PFSK-1 (cell line): ENCODE results near the gene THOC1.

Source experiments
- FOXP2 ChIP-seq: optimal IDR thresholded peaks from 2 replicates; pipeline ENCODE3; 2011; ENCODE audit warnings: borderline replicate concordance, control low read depth, inconsistent platforms; ENCODE audit not compliant: insufficient read depth; ENCODE audit errors: extremely low read length, extremely low read depth
- POLR2AphosphoS5 ChIP-seq: IDR thresholded peaks from 2 replicates; pipeline ENCODE4 v1.6.1; 2012; ENCODE audit warnings: low read depth, mild to moderate bottlenecking, control low read depth, low read length, moderate library complexity
- REST ChIP-seq, 2 experiments: IDR thresholded peaks; 2 replicates each; pipeline versions ENCODE4 v1.6.1 to v1.8.0; 2011 to 2012; ENCODE audit warnings: low read depth in 2 of 2, low read length in 2 of 2, control low read depth in 1 of 2, inconsistent platforms in 1 of 2, mild to moderate bottlenecking in 1 of 2, moderate library complexity in 1 of 2; ENCODE audit not compliant: insufficient read depth in 1 of 2
- SIN3A ChIP-seq: IDR thresholded peaks from 2 replicates; pipeline ENCODE4 v1.6.1; 2012; ENCODE audit warnings: mild to moderate bottlenecking, low read length, moderate library complexity, borderline replicate concordance; ENCODE audit not compliant: insufficient read depth
- TAF1 ChIP-seq: IDR thresholded peaks from 2 replicates; pipeline ENCODE4 v1.6.1; 2012; ENCODE audit warnings: low read length, control low read depth, borderline replicate concordance; ENCODE audit not compliant: insufficient read depth

The THOC1 gene

GRCh38 chr18:303011-303410 is 35.2 kb upstream of the THOC1 start:
- TF ChIP-seq TAF1 (no peak), SIN3A (no peak), FOXP2 (no peak), POLR2AphosphoS5 (no peak), REST (IDR thresholded peaks at IDR 0.05; ENCODE audit: insufficient read depth in 1 of 2, low read depth in 2 of 2, low read length in 2 of 2) (no peak)

- TF ChIP-seq FOXP2 (no peak), SIN3A (no peak), REST (IDR thresholded peaks at IDR 0.05; ENCODE audit: insufficient read depth in 1 of 2, low read depth in 2 of 2, low read length in 2 of 2) (no peak), POLR2AphosphoS5 (no peak), TAF1 (no peak)
Observed at GRCh38 chr18:302097-302496, 34.2 kb upstream of the THOC1 start.

GRCh38 chr18:297936-298335 is 30.1 kb upstream of the THOC1 start:
- TF ChIP-seq REST (IDR thresholded peaks at IDR 0.05; ENCODE audit: insufficient read depth in 1 of 2, low read depth in 2 of 2, low read length in 2 of 2): no peak
- no peak for TF ChIP-seq FOXP2
- no peak for TF ChIP-seq TAF1
- TF ChIP-seq POLR2AphosphoS5: no peak
- no peak for TF ChIP-seq SIN3A

- TF ChIP-seq POLR2AphosphoS5 (no peak), SIN3A (no peak), FOXP2 (no peak), REST (IDR thresholded peaks at IDR 0.05; ENCODE audit: insufficient read depth in 1 of 2, low read depth in 2 of 2, low read length in 2 of 2) (no peak), TAF1 (no peak)
Observed at GRCh38 chr18:295756-296490, 28.1 kb upstream of the THOC1 start.
